ENCODE data around the gene GPR176.

- no peak for TF ChIP-seq CTCF (IDR thresholded peaks at IDR 0.05)
- TF ChIP-seq POLR2A (IDR thresholded peaks at IDR 0.05) = no peak
Observed at GRCh38 chr15:39789736-39790135, 130.3 kb downstream of the GPR176 start.

Data from sigmoid colon (tissue), 3 donors.